SK-N-SH treated with all-trans-retinoic acid at 6 μM for 48 hours (cell line): Measurements from ENCODE around the gene CRLF1.

Source experiments
- ARNTL ChIP-seq: fragments of 450-650 bp; formaldehyde crosslinking; IDR thresholded peaks from 2 replicates; pipeline ENCODE4 v1.5.0; 2020; ENCODE audit warnings: low read depth, mild to moderate bottlenecking, moderate library complexity, borderline replicate concordance
- BACH2 ChIP-seq: fragments of 250-450 bp; sonication (Bioruptor Pico); IDR thresholded peaks from 2 replicates; pipeline ENCODE4 v1.9.0; 2021; ENCODE audit warnings: mild to moderate bottlenecking, borderline replicate concordance
- CREB5 ChIP-seq: fragments of 250-450 bp; sonication (Bioruptor Pico); IDR thresholded peaks from 2 replicates; pipeline ENCODE4 v1.5.1; 2020; ENCODE audit warnings: low read depth, mild to moderate bottlenecking, moderate library complexity
- CSRNP3 ChIP-seq: fragments of 250-450 bp; sonication (Bioruptor Pico); IDR thresholded peaks from 2 replicates; pipeline ENCODE4 v1.5.1; 2021; ENCODE audit warnings: mild to moderate bottlenecking, moderate library complexity
- PATZ1 ChIP-seq: fragments of 250-450 bp; sonication (Bioruptor Pico); IDR thresholded peaks from 2 replicates; pipeline ENCODE4 v1.8.0; 2020; ENCODE audit warnings: mild to moderate bottlenecking, moderate library complexity, borderline replicate concordance
- PPARA ChIP-seq: fragments of 250-450 bp; sonication (Bioruptor Pico); IDR thresholded peaks from 2 replicates; pipeline ENCODE4 v1.5.0; 2020; ENCODE audit warnings: mild to moderate bottlenecking, borderline replicate concordance
- RARB ChIP-seq: fragments of 250-450 bp; sonication (Bioruptor Pico); IDR thresholded peaks from 2 replicates; pipeline ENCODE4 v1.8.0; 2021; ENCODE audit warnings: mild to moderate bottlenecking, moderate library complexity
- SNAI2 ChIP-seq: fragments of 250-450 bp; sonication (Bioruptor Pico); IDR thresholded peaks from 2 replicates; pipeline ENCODE4 v1.5.0; 2020; ENCODE audit warnings: mild to moderate bottlenecking, moderate library complexity
- TCF4 ChIP-seq: fragments of 250-450 bp; sonication (Bioruptor Pico); IDR thresholded peaks from 2 replicates; pipeline ENCODE4 v1.8.0; 2021; ENCODE audit warnings: mild to moderate bottlenecking, moderate library complexity, borderline replicate concordance
- ZFP3 ChIP-seq: fragments of 250-450 bp; sonication (Bioruptor Pico); IDR thresholded peaks from 2 replicates; pipeline ENCODE4 v1.5.0; 2020; ENCODE audit warnings: mild to moderate bottlenecking, moderate library complexity
- ZNF8 ChIP-seq: fragments of 450-650 bp; formaldehyde crosslinking; IDR thresholded peaks from 2 replicates; pipeline ENCODE4 v1.5.0; 2020; ENCODE audit warnings: mild to moderate bottlenecking, moderate library complexity

GRCh38 chr19:18646535-18647370 is 40.2 kb upstream of the CRLF1 start:
- no peak for TF ChIP-seq RARB (CRISPR knock-in tag)
- no peak for TF ChIP-seq BACH2 (CRISPR knock-in tag)
- TF ChIP-seq ZNF8 (CRISPR knock-in tag): no peak
- no peak for TF ChIP-seq PPARA (CRISPR knock-in tag)
- TF ChIP-seq CREB5: no peak
- TF ChIP-seq CSRNP3 (CRISPR knock-in tag): no peak
- no peak for TF ChIP-seq PATZ1 (CRISPR knock-in tag)
- no peak for TF ChIP-seq ZFP3 (CRISPR knock-in tag)
- no peak for TF ChIP-seq SNAI2 (CRISPR knock-in tag)
- no peak for TF ChIP-seq ARNTL (CRISPR knock-in tag)
- no peak for TF ChIP-seq TCF4
